Activated B cell treated with CpG ODN at 0.5 μM for 24 hours (primary cell): ENCODE measurements around the gene LMLN. TPM values are rescaled to one million over a fixed set of nuclear protein-coding genes. Genes with fewer than 3 reads are reported as not detected.

Source experiments
- ATAC-seq: fragments of 200-7000 bp; cut with Tn5 transposase; one replicate; pipeline ENCODE4 v1.10.0; 2021; ENCODE audit warnings: low read depth, mild to moderate bottlenecking, moderate library complexity
- CTCF ChIA-PET: fragments of 350-600 bp; sonication (Branson Sonifier 250); formaldehyde crosslinking; loops from one replicate; lab custom pipeline; 2021; ENCODE audit warnings: antibody characterized with exemption; lab: Charles Lee
- POLR2A ChIA-PET: fragments of 350-600 bp; sonication (Branson Sonifier 250); formaldehyde crosslinking; loops from one replicate; lab custom pipeline; 2021; ENCODE audit warnings: antibody characterized with exemption; lab: Charles Lee
- DNase-seq: peaks from one replicate; pipeline ENCODE4 v3.0.0; 2022
- H3K27ac Mint-ChIP-seq: one replicate; pipeline ENCODE4 v1.8.0; 2020; ENCODE audit warnings: mixed read lengths
- H3K27me3 Mint-ChIP-seq: one replicate; pipeline ENCODE4 v1.8.0; 2021; ENCODE audit warnings: mixed read lengths
- H3K36me3 Mint-ChIP-seq: one replicate; pipeline ENCODE4 v1.8.0; 2021; ENCODE audit warnings: low read depth, mixed read lengths
- H3K4me1 Mint-ChIP-seq: one replicate; pipeline ENCODE4 v1.8.0; 2021; ENCODE audit warnings: mixed read lengths
- H3K4me3 Mint-ChIP-seq: one replicate; pipeline ENCODE4 v1.8.0; 2020; ENCODE audit warnings: mild to moderate bottlenecking, mixed read lengths
- H3K9me3 Mint-ChIP-seq: one replicate; pipeline ENCODE4 v1.8.0; 2020; ENCODE audit warnings: mixed read lengths
- intact Hi-C: fragments of 100-400 bp; cut with micrococcal nuclease; formaldehyde crosslinking; loops from one replicate; pipeline ENCODE4 v1.15.1; 2024
- total RNA-seq: library from RNA; stranded (reverse); gene quantifications from 2 replicates; pipeline ENCODE4 v1.2.3, GENCODE V29; 2022
- TF ChIP-seq, protein P1 (sequence below): fragments of 200-600 bp; IDR thresholded peaks from one replicate; pipeline ENCODE4 v1.8.0; 2022; ENCODE audit warnings: antibody characterized with exemption, mild to moderate bottlenecking

Gene LMLN
- total RNA-seq, 1 donor from 2014 or later: 4.1 TPM

DNA sequence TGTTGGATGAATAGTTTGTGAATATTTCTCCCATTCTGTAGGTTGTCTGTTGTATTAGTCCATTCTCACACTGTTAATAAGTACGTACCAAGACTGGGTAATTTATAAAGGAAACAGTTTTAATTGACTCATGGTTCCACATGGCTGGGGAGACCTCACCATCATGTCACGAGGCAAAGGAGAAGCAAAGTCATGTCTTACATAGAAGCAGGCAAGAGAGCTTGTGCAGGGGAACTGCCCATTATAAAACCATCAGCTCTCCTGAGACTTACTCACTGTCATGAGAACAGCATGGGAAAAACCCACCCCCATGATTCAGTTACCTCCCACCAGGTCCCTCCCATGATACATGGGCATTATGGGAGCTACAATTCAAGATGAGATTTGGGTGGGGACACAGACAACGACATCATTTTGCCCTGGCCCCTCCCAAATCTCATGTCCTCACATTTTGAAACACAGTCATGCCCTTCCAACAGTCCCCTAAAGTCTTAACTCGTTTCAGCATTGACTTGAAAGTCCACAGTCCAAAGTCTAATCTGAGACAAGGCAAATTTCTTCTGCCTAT, 133.2 kb downstream of the LMLN start:
- Mint-ChIP-seq H3K9me3 (peaks cover 13% of the 10 kb centered on the region), H3K4me3 (no peak overlapping the region), H3K4me1 (peaks cover 4% of the 10 kb centered on the region), H3K27ac (no peak overlapping the region), H3K27me3 (peaks cover 28% of the 10 kb centered on the region), H3K36me3 (no peaks in the 10 kb centered on the region)
- DNase-seq: no peak
- ChIA-PET CTCF (interaction anchor here (1.1 kb wide), 1 partner anchor 12 kb away, joined by 4 read pairs; no protein-coding TSS in a partner anchor), POLR2A (interaction anchor here (1.2 kb wide), 1 partner anchor 12 kb away, joined by 4 read pairs; no protein-coding TSS in a partner anchor)
- intact Hi-C loops: no loop called here
- TF ChIP-seq, protein P1, sequence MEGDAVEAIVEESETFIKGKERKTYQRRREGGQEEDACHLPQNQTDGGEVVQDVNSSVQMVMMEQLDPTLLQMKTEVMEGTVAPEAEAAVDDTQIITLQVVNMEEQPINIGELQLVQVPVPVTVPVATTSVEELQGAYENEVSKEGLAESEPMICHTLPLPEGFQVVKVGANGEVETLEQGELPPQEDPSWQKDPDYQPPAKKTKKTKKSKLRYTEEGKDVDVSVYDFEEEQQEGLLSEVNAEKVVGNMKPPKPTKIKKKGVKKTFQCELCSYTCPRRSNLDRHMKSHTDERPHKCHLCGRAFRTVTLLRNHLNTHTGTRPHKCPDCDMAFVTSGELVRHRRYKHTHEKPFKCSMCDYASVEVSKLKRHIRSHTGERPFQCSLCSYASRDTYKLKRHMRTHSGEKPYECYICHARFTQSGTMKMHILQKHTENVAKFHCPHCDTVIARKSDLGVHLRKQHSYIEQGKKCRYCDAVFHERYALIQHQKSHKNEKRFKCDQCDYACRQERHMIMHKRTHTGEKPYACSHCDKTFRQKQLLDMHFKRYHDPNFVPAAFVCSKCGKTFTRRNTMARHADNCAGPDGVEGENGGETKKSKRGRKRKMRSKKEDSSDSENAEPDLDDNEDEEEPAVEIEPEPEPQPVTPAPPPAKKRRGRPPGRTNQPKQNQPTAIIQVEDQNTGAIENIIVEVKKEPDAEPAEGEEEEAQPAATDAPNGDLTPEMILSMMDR: no peak
- ATAC-seq: peak; percentile 50

Other genes with a start within 250 kb of the LMLN start
- gene RUBCN, start 223.3 kb upstream of the LMLN start, total RNA-seq: 196 and 217 TPM in 2 replicates
- gene FYTTD1, start 210.3 kb upstream of the LMLN start, total RNA-seq: 78.6 and 84.2 TPM in 2 replicates
- gene LRCH3, start 169.0 kb upstream of the LMLN start, total RNA-seq: 94.1 and 96.1 TPM in 2 replicates
- gene RPL35A, start 10.0 kb upstream of the LMLN start, total RNA-seq: 1,534 and 1,556 TPM in 2 replicates